Measurements from ENCODE around the gene MPO. TPM values are rescaled to one million over a fixed set of nuclear protein-coding genes. Genes with fewer than 3 reads are reported as not detected.
A peak's percentile ranks its signal among the peaks of the same experiment; 100 is the strongest.

The MPO gene
- not detected in 2 replicates for total RNA-seq
- 0.01 TPM in 2 replicates for polyA plus RNA-seq
- polyA plus RNA-seq (2012) = 0.03 TPM in 1 of 2 replicates, not detected in the other
- polyA minus RNA-seq (ENCODE audit: low replicate concordance) = not detected in 2 replicates

GRCh38 chr17:58280480-58281217, at the start of gene MPO:
Gene MPO, minus strand, starts transcription at chr17:58280935. Its CDS starts 177 bp downstream, at chr17:58280758.
- Histone ChIP-seq H2AFZ (ENCODE audit: low read length) (no peak within 1 kb of the TSS), H3K4me1 (ENCODE audit: control insufficient read depth, extremely low read depth, insufficient read depth, low read length) (no peaks in the 10 kb centered on the region), H3K79me2 (ENCODE audit: control insufficient read depth, insufficient read depth, low read length) (no peaks in the 10 kb centered on the region), H4K20me1 (ENCODE audit: control insufficient read depth, extremely low read depth, insufficient read depth, low read length) (no peaks in the 10 kb centered on the region), H3K27ac (ENCODE audit: insufficient read depth, low read length) (no peak within 1 kb of the TSS), H3K27me3 (ENCODE audit: control insufficient read depth, insufficient read depth, low read length) (no peaks in the 10 kb centered on the region), H3K4me3 (replicated peaks in 1 of 4; ENCODE audit: control extremely low read depth in 1 of 4, insufficient read depth in 1 of 4, low read depth in 3 of 4, low read length in 4 of 4) (no peak within 1 kb of the TSS), H3K36me3 (ENCODE audit: control insufficient read depth, insufficient read depth, low read length) (no peaks in the 10 kb centered on the region), H3K4me2 (ENCODE audit: extremely low read depth, insufficient read depth, low read length) (no peak within 1 kb of the TSS), H3K9ac (ENCODE audit: insufficient read depth, low read length) (no peak within 1 kb of the TSS), H3K9me3 (ENCODE audit: control insufficient read depth, insufficient read depth, low read depth, low read length) (no peaks in the 10 kb centered on the region)
- DNase-seq (ENCODE audit: low read depth in 2 of 2) = no peak
- no peak for TF ChIP-seq EZH2 (IDR thresholded peaks at IDR 0.05; ENCODE audit: low read length, missing control alignments)
- no peak for TF ChIP-seq CTCF (conservative IDR thresholded peaks at IDR 0.05 in 1 of 2, IDR thresholded peaks at IDR 0.05 in 1 of 2; ENCODE audit: low read depth in 1 of 2, low read length in 2 of 2)

GRCh38 chr17:58329810-58330537, 49.2 kb upstream of the MPO start:
- no peak overlapping the region for H3K9ac ChIP-seq (ENCODE audit: insufficient read depth, low read length)
- H2AFZ ChIP-seq (ENCODE audit: low read length) = no peak overlapping the region
- H3K4me2 ChIP-seq (ENCODE audit: extremely low read depth, insufficient read depth, low read length) = no peak overlapping the region
- no peak overlapping the region for H3K4me3 ChIP-seq (replicated peaks in 1 of 4; ENCODE audit: control extremely low read depth in 1 of 4, insufficient read depth in 1 of 4, low read depth in 3 of 4, low read length in 4 of 4)
- H3K27ac ChIP-seq (ENCODE audit: insufficient read depth, low read length) = no peak overlapping the region
- no peaks in the 10 kb centered on the region for H3K36me3 ChIP-seq (ENCODE audit: control insufficient read depth, insufficient read depth, low read length)
- TF ChIP-seq EZH2 (IDR thresholded peaks at IDR 0.05; ENCODE audit: low read length, missing control alignments) (no peak), CTCF (conservative IDR thresholded peaks at IDR 0.05 in 1 of 2, IDR thresholded peaks at IDR 0.05 in 1 of 2; ENCODE audit: low read depth in 1 of 2, low read length in 2 of 2) (no peak)
- no peaks in the 10 kb centered on the region for H4K20me1 ChIP-seq (ENCODE audit: control insufficient read depth, extremely low read depth, insufficient read depth, low read length)
- DNase-seq (ENCODE audit: low read depth in 2 of 2) = no peak
- H3K79me2 ChIP-seq (ENCODE audit: control insufficient read depth, insufficient read depth, low read length) = no peaks in the 10 kb centered on the region
- H3K27me3 ChIP-seq (ENCODE audit: control insufficient read depth, insufficient read depth, low read length) = peaks cover 11% of the 10 kb centered on the region
- H3K4me1 ChIP-seq (ENCODE audit: control insufficient read depth, extremely low read depth, insufficient read depth, low read length) = no peaks in the 10 kb centered on the region
- H3K9me3 ChIP-seq (ENCODE audit: control insufficient read depth, insufficient read depth, low read depth, low read length) = no peaks in the 10 kb centered on the region

GRCh38 chr17:58329035-58329809, 48.5 kb upstream of the MPO start:
- H3K4me3 ChIP-seq (replicated peaks in 1 of 4; ENCODE audit: control extremely low read depth in 1 of 4, insufficient read depth in 1 of 4, low read depth in 3 of 4, low read length in 4 of 4) = no peak overlapping the region
- H3K9me3 ChIP-seq (ENCODE audit: control insufficient read depth, insufficient read depth, low read depth, low read length) = no peaks in the 10 kb centered on the region
- H4K20me1 ChIP-seq (ENCODE audit: control insufficient read depth, extremely low read depth, insufficient read depth, low read length) = no peaks in the 10 kb centered on the region
- DNase-seq (ENCODE audit: low read depth in 2 of 2) = no peak
- H3K4me2 ChIP-seq (ENCODE audit: extremely low read depth, insufficient read depth, low read length) = no peak overlapping the region
- peaks cover 13% of the 10 kb centered on the region for H3K27me3 ChIP-seq (ENCODE audit: control insufficient read depth, insufficient read depth, low read length)
- TF ChIP-seq EZH2 (IDR thresholded peaks at IDR 0.05; ENCODE audit: low read length, missing control alignments) (peak; percentile 28), CTCF (conservative IDR thresholded peaks at IDR 0.05 in 1 of 2, IDR thresholded peaks at IDR 0.05 in 1 of 2; ENCODE audit: low read depth in 1 of 2, low read length in 2 of 2) (peak; percentile 7 to 28)
- H3K4me1 ChIP-seq (ENCODE audit: control insufficient read depth, extremely low read depth, insufficient read depth, low read length) = no peaks in the 10 kb centered on the region
- no peak overlapping the region for H2AFZ ChIP-seq (ENCODE audit: low read length)
- H3K79me2 ChIP-seq (ENCODE audit: control insufficient read depth, insufficient read depth, low read length) = no peaks in the 10 kb centered on the region
- H3K36me3 ChIP-seq (ENCODE audit: control insufficient read depth, insufficient read depth, low read length) = no peaks in the 10 kb centered on the region
- H3K9ac ChIP-seq (ENCODE audit: insufficient read depth, low read length) = no peak overlapping the region
- no peak overlapping the region for H3K27ac ChIP-seq (ENCODE audit: insufficient read depth, low read length)
